Smooth muscle cell (in vitro differentiated cells): ENCODE measurements around the gene ADGRD2. TPM values are rescaled to one million over a fixed set of nuclear protein-coding genes. Genes with fewer than 3 reads are reported as not detected.

Source experiments
- DNase-seq: peaks from one replicate; lab custom pipeline; 2025; ENCODE audit not compliant: unreplicated experiment; lab: John Stamatoyannopoulos, UW
- H2AFZ ChIP-seq: fragments of 200-600 bp; sonication (generic); 2 replicates; pipeline ENCODE4 v1.6.0; 2016; ENCODE audit warnings: antibody characterized with exemption, low read depth, mild to moderate bottlenecking
- H3F3A ChIP-seq: fragments of 200-600 bp; sonication (generic); 2 replicates; pipeline ENCODE4 v1.6.0; 2017; ENCODE audit warnings: antibody characterized with exemption, low read depth
- H3K27ac ChIP-seq: fragments of 200-600 bp; sonication (generic); 2 replicates; pipeline ENCODE4 v1.5.1; 2016; ENCODE audit warnings: low read depth, mild to moderate bottlenecking
- H3K27me3 ChIP-seq: fragments of 200-600 bp; sonication (generic); 2 replicates; pipeline ENCODE4 v1.6.1; 2016; ENCODE audit warnings: low read depth, mild to moderate bottlenecking
- H3K36me3 ChIP-seq: fragments of 200-600 bp; sonication (generic); 2 replicates; pipeline ENCODE4 v1.5.1; 2016; ENCODE audit warnings: low read depth
- H3K4me1 ChIP-seq: fragments of 200-600 bp; sonication (generic); 2 replicates; pipeline ENCODE4 v1.5.1; 2016; ENCODE audit warnings: low read depth
- H3K4me2 ChIP-seq: fragments of 200-600 bp; sonication (generic); 2 replicates; pipeline ENCODE4 v1.6.0; 2016; ENCODE audit warnings: mild to moderate bottlenecking
- H3K4me3 ChIP-seq: fragments of 200-600 bp; sonication (generic); 2 replicates; pipeline ENCODE4 v1.5.1; 2016; ENCODE audit warnings: mild to moderate bottlenecking
- H3K79me2 ChIP-seq: fragments of 200-600 bp; sonication (generic); 2 replicates; pipeline ENCODE4 v1.6.0; 2016; ENCODE audit warnings: low read depth, mild to moderate bottlenecking
- H3K9ac ChIP-seq: fragments of 200-600 bp; sonication (generic); 2 replicates; pipeline ENCODE4 v1.6.0; 2016; ENCODE audit warnings: low read depth
- H3K9me3 ChIP-seq: fragments of 200-600 bp; sonication (generic); replicated peaks from 2 replicates; pipeline ENCODE4 v1.5.1; 2016; ENCODE audit warnings: low read depth
- H4K20me1 ChIP-seq: fragments of 200-600 bp; sonication (generic); 2 replicates; pipeline ENCODE4 v1.6.0; 2016; ENCODE audit warnings: low read depth
- WGBS: methylation state at CpG from one replicate; pipeline ENCODE4 v1.1.7; 2016; ENCODE audit warnings: low lambda C conversion rate; 5-methylcytosine and 5-hydroxymethylcytosine counted together
- polyA plus RNA-seq: library from polyadenylated mRNA; unstranded; fragments of >200 nt; fragmentation: Nextera tagmentation; extraction: Ambion mirVana; gene quantifications from 2 replicates; pipeline ENCODE4 v1.2.1, GENCODE V29; 2016
- total RNA-seq: library from RNA; depleted of rRNA; stranded (reverse); fragments of >200 nt; gene quantifications from 2 replicates; pipeline ENCODE4 v1.2.3, GENCODE V29; 2014
- TF ChIP-seq, protein P1 (sequence below): fragments of 200-600 bp; sonication (generic); IDR thresholded peaks from 2 replicates; pipeline ENCODE4 v1.5.1; 2017; ENCODE audit warnings: borderline replicate concordance, mild to moderate bottlenecking, antibody characterized with exemption; ENCODE audit not compliant: insufficient read depth, poor library complexity, severe bottlenecking

The ADGRD2 gene
- total and polyA plus RNA-seq, 2 experiments from 2014 or later = not detected

GRCh38 chr9:124490004-124490403 lies 39.8 kb downstream of the ADGRD2 start:
- Histone ChIP-seq H3K36me3 (no peaks in the 10 kb centered on the region), H3K9ac (no peak overlapping the region), H3K27ac (no peak overlapping the region), H2AFZ (no peak overlapping the region), H4K20me1 (no peaks in the 10 kb centered on the region), H3K79me2 (no peaks in the 10 kb centered on the region), H3K4me3 (no peak overlapping the region), H3K4me1 (peaks cover 29% of the 10 kb centered on the region), H3K9me3 (no peaks in the 10 kb centered on the region), H3F3A (no peaks in the 10 kb centered on the region), H3K4me2 (no peak overlapping the region), H3K27me3 (peaks cover 28% of the 10 kb centered on the region)
- no peak for DNase-seq
- TF ChIP-seq, protein P1, sequence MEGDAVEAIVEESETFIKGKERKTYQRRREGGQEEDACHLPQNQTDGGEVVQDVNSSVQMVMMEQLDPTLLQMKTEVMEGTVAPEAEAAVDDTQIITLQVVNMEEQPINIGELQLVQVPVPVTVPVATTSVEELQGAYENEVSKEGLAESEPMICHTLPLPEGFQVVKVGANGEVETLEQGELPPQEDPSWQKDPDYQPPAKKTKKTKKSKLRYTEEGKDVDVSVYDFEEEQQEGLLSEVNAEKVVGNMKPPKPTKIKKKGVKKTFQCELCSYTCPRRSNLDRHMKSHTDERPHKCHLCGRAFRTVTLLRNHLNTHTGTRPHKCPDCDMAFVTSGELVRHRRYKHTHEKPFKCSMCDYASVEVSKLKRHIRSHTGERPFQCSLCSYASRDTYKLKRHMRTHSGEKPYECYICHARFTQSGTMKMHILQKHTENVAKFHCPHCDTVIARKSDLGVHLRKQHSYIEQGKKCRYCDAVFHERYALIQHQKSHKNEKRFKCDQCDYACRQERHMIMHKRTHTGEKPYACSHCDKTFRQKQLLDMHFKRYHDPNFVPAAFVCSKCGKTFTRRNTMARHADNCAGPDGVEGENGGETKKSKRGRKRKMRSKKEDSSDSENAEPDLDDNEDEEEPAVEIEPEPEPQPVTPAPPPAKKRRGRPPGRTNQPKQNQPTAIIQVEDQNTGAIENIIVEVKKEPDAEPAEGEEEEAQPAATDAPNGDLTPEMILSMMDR = no peak
- WGBS = 83% methylated on average over 2 of the region's 2 CpGs

- H3K4me2 ChIP-seq = no peak overlapping the region
- H3K9ac ChIP-seq = no peak overlapping the region
- H3K27ac ChIP-seq = no peak overlapping the region
- peaks cover 26% of the 10 kb centered on the region for H3K27me3 ChIP-seq
- no peaks in the 10 kb centered on the region for H3F3A ChIP-seq
- no peak overlapping the region for H3K4me3 ChIP-seq
- H3K4me1 ChIP-seq = peaks cover 15% of the 10 kb centered on the region
- H4K20me1 ChIP-seq = no peaks in the 10 kb centered on the region
- TF ChIP-seq, protein P1 = no peak
- no peak for DNase-seq
- H3K36me3 ChIP-seq = no peaks in the 10 kb centered on the region
- no peaks in the 10 kb centered on the region for H3K9me3 ChIP-seq
- H2AFZ ChIP-seq = no peak overlapping the region
- no peaks in the 10 kb centered on the region for H3K79me2 ChIP-seq
- WGBS = 91% methylated on average over 22 of the region's 32 CpGs
These were observed 41.1 kb downstream of the ADGRD2 start for GRCh38 chr9:124491049-124491975.

DNA sequence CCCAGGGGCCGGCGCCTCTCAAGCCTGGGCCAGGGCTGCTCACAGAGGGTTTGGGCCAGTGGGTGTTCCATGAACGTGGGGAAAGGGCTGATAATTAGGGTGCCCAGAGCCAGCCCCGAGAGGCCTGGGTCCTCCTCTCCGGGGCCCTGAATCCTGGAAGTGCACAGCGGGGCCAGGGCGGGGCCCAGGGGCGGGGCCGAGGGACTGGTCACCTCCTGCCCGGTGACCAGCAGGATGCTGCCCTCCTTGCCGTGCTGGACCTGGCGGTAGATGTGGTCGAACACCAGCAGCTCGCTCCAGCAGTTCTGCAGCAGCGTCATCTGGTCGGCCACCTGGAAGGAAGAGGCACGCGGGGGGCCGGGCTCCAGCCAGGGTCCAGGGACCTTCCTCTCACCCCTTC lies 42.6 kb downstream of the ADGRD2 start:
- H3K4me1 ChIP-seq = peaks cover 9% of the 10 kb centered on the region
- TF ChIP-seq, protein P1 = no peak
- 89% methylated on average over 18 of the region's 19 CpGs for WGBS

More for the DNA sequence above, 42.6 kb downstream of the ADGRD2 start:
- H3K9me3 ChIP-seq = no peaks in the 10 kb centered on the region
- H3F3A ChIP-seq = no peaks in the 10 kb centered on the region
- H4K20me1 ChIP-seq = no peaks in the 10 kb centered on the region
- H3K27me3 ChIP-seq = peaks cover 11% of the 10 kb centered on the region
- no peak overlapping the region for H2AFZ ChIP-seq
- no peak for DNase-seq
- H3K27ac ChIP-seq = no peak overlapping the region
- no peaks in the 10 kb centered on the region for H3K79me2 ChIP-seq
- H3K36me3 ChIP-seq = no peaks in the 10 kb centered on the region
- H3K9ac ChIP-seq = no peak overlapping the region
- no peak overlapping the region for H3K4me2 ChIP-seq
- no peak overlapping the region for H3K4me3 ChIP-seq
